Kidney (tissue), 14 donors: ENCODE data around the gene KLRD1. TPM values are rescaled to one million over a fixed set of nuclear protein-coding genes. Genes with fewer than 3 reads are reported as not detected.
"Not testable (repeated sequence)": the region's sequence is repeated elsewhere in the genome, so short reads cannot be mapped to it uniquely, and the experiment has no call there.

Source experiments
- DNase-seq, 5 donors: peaks; one replicate each; pipeline ENCODE4 v3.0.0-alpha.2; 2013 to 2020
- FAIRE-seq: peaks from 2 replicates; lab custom pipeline; 2012; peaks lifted over from hg19 to GRCh38; lab: Jason Lieb, UNC
- H3K27ac ChIP-seq, 2 donors: one replicate each; pipeline ENCODE4 v1.7.0; 2013; ENCODE audit warnings: low read depth in 2 of 2, low read length in 2 of 2, inconsistent platforms in 1 of 2
- H3K27me3 ChIP-seq: one replicate; pipeline ENCODE4 v1.7.1; 2013; ENCODE audit warnings: low read length, inconsistent platforms; ENCODE audit not compliant: control insufficient read depth, insufficient read depth
- H3K36me3 ChIP-seq, 3 donors: one replicate each; pipeline versions ENCODE4 v1.7.0 to v1.7.1; 2013; ENCODE audit warnings: low read length in 3 of 3, control low read depth in 1 of 3, inconsistent platforms in 1 of 3; ENCODE audit not compliant: insufficient read depth in 3 of 3, control insufficient read depth in 2 of 3
- H3K4me1 ChIP-seq, 3 donors: one replicate each; pipeline versions ENCODE4 v1.7.0 to v1.7.1; 2013; ENCODE audit warnings: low read length in 3 of 3, inconsistent platforms in 1 of 3, low read depth in 1 of 3; ENCODE audit not compliant: control insufficient read depth in 2 of 3, insufficient read depth in 2 of 3
- H3K4me3 ChIP-seq, 3 donors: one replicate each; pipeline versions ENCODE4 v1.7.0 to v1.8.1; 2013; ENCODE audit warnings: low read length in 3 of 3, control low read depth in 1 of 3, inconsistent platforms in 1 of 3
- H3K9ac ChIP-seq, 3 donors: one replicate each; pipeline versions ENCODE4 v1.7.0 to v1.7.1; 2013; ENCODE audit warnings: low read length in 3 of 3, control low read depth in 1 of 3, inconsistent platforms in 1 of 3
- H3K9me3 ChIP-seq, 3 donors: one replicate each; pipeline versions ENCODE4 v1.7.0 to v1.7.1; 2013; ENCODE audit warnings: low read length in 3 of 3, control low read depth in 1 of 3, inconsistent platforms in 1 of 3; ENCODE audit not compliant: control insufficient read depth in 2 of 3, insufficient read depth in 1 of 3
- intact Hi-C: fragments of 100-400 bp; cut with DNase I; formaldehyde crosslinking; loops from one replicate; pipeline ENCODE4 v1.11.1; 2022
- polyA plus RNA-seq: library from polyadenylated mRNA; stranded (reverse); fragments of 350-450 nt; fragmentation: Illumina TruSeq; extraction: RNeasy Lipid Tissue Mini Kit (QIAGEN cat#74804); gene quantifications from one replicate; pipeline ENCODE4 v1.2.3, GENCODE V29; 2014; ENCODE audit warnings: low read depth, low replicate concordance; ENCODE audit not compliant: insufficient read depth
- total RNA-seq: library from RNA; stranded (reverse); fragmentation: NEBNext Ultra II Directional; extraction: Animal tissue kit (Norgen Biotek cat#: 25700); gene quantifications from one replicate; pipeline ENCODE4 v1.2.1, GENCODE V29; 2021
- TF ChIP-seq, protein P1 (sequence below): IDR thresholded peaks from 3 replicates; pipeline ENCODE4 v1.5.1; 2012; ENCODE audit warnings: mild to moderate bottlenecking, moderate library complexity, borderline replicate concordance; ENCODE audit not compliant: insufficient read depth; ENCODE audit errors: extremely low read depth
- donor health status: control.
- donor health status: control.
- donor health status: control.
- donor health status: control.
- donor health status: control.
- donor health status: DM: yes; HTN: yes; CAD: no.
- donor health status: Normal renal cell carcinoma (clear cell type).

The KLRD1 gene
- total and polyA plus RNA-seq, 2 donors from 2014 or later, result 0.37 to 5.5 TPM

- Histone ChIP-seq H3K4me1 (peaks cover 5 to 18% (median 16%) of the 10 kb centered on the region in 3 donors), H3K9ac (peak overlapping the region; percentile 94 to 99 (median 98)), H3K36me3 (no peaks in the 10 kb centered on the region), H3K4me3 (peak overlapping the region; percentile 91 to 95 (median 95)), H3K27ac (peak overlapping the region; percentile 97 to 99), H3K9me3 (no peaks in the 10 kb centered on the region), H3K27me3 (no peaks in the 10 kb centered on the region)
- TF ChIP-seq, protein P1, sequence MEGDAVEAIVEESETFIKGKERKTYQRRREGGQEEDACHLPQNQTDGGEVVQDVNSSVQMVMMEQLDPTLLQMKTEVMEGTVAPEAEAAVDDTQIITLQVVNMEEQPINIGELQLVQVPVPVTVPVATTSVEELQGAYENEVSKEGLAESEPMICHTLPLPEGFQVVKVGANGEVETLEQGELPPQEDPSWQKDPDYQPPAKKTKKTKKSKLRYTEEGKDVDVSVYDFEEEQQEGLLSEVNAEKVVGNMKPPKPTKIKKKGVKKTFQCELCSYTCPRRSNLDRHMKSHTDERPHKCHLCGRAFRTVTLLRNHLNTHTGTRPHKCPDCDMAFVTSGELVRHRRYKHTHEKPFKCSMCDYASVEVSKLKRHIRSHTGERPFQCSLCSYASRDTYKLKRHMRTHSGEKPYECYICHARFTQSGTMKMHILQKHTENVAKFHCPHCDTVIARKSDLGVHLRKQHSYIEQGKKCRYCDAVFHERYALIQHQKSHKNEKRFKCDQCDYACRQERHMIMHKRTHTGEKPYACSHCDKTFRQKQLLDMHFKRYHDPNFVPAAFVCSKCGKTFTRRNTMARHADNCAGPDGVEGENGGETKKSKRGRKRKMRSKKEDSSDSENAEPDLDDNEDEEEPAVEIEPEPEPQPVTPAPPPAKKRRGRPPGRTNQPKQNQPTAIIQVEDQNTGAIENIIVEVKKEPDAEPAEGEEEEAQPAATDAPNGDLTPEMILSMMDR, result no peak
- DNase-seq, result peak; percentile 58 to 96 (median 81)
- FAIRE-seq, result no peak
- intact Hi-C loops, result no loop called here
Observed at GRCh38 chr12:10364815-10365622, 57.3 kb downstream of the KLRD1 start.

GRCh38 chr12:10365696-10366405, 58.2 kb downstream of the KLRD1 start:
- Histone ChIP-seq H3K9me3 (no peaks in the 10 kb centered on the region), H3K9ac (peak overlapping the region; percentile 32 to 99 (median 94)), H3K36me3 (no peaks in the 10 kb centered on the region), H3K4me3 (peak overlapping the region; percentile 91 to 95 (median 95)), H3K27ac (peak overlapping the region; percentile 97 to 99), H3K4me1 (peaks cover 5 to 18% (median 16%) of the 10 kb centered on the region in 3 donors), H3K27me3 (no peaks in the 10 kb centered on the region)
- intact Hi-C loops, result no loop called here
- FAIRE-seq (no peak), DNase-seq (peak in 3 of 5 donors; percentile 38 to 48 (median 39))
- TF ChIP-seq, protein P1, result no peak

GRCh38 chr12:10366875-10367274, 59.2 kb downstream of the KLRD1 start:
- Histone ChIP-seq H3K4me3 (no peak overlapping the region), H3K27ac (peak overlapping the region in 1 of 2 donors; percentile 99), H3K27me3 (no peaks in the 10 kb centered on the region), H3K4me1 (peaks cover 5 to 16% (median 14%) of the 10 kb centered on the region in 3 donors), H3K9ac (no peak overlapping the region), H3K9me3 (no peaks in the 10 kb centered on the region), H3K36me3 (no peaks in the 10 kb centered on the region)
- DNase-seq (peak in 2 of 5 donors; percentile 45 to 68), FAIRE-seq (no peak)
- intact Hi-C loops, result no loop called here
- TF ChIP-seq, protein P1, result no peak

- peaks cover 5 to 13% (median 13%) of the 10 kb centered on the region in 3 donors for H3K4me1 ChIP-seq
- FAIRE-seq, H3K36me3 ChIP-seq, intact Hi-C loops, DNase-seq, H3K9me3 ChIP-seq, H3K27ac ChIP-seq, H3K27me3 ChIP-seq, H3K9ac ChIP-seq, H3K4me3 ChIP-seq: not testable (repeated sequence)
Observed at GRCh38 chr12:10367714-10368113, 60.0 kb downstream of the KLRD1 start.
